Hypothalamus (tissue), 51 donors: ENCODE results near the gene XPNPEP3.
A peak's percentile ranks its signal among the peaks of the same experiment; 100 is the strongest.

Source experiments
- DNase-seq, 51 donors: peaks; one replicate each; lab custom pipeline; 2025; lab: John Stamatoyannopoulos, UW

The XPNPEP3 gene

DNA sequence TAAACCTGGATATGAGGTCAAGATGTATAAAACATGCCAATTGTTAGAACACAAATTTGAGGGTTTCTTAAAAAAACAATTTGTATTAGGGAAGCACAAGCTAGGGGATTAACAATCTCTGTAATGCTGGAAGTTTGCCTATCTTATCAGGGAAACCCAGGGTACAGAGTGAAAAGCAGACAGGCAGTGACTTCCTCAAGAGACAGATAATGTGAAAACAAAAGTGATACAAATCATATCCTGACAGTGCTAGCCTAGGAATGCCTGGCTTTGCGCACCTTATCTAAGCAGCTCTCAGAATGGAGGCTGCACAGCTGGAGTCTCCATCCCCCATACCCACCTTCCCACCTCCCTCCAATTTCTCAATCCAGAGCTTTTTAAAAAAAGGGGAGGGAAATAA is 71.7 kb downstream of the XPNPEP3 start:
- DNase-seq: no peak

DNA sequence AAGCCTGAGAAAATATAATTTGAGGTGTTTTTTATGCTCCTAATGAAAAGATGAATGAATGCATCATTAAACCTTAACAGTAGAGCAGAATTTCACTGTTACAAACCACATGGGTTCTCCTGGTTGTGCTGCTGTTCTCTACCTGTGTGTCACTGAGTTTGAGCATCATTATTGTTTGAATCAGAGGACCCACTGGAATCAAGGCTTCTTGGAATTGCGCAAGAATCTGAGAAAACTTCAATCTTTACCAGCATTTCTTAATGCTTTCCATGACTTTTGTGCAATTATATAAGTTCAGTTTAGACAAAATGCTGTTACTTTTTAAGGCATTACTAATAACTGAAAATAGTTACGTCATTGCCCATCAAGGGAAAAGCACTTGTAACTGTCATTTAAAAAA is 75.4 kb downstream of the XPNPEP3 start:
- no peak for DNase-seq

DNA sequence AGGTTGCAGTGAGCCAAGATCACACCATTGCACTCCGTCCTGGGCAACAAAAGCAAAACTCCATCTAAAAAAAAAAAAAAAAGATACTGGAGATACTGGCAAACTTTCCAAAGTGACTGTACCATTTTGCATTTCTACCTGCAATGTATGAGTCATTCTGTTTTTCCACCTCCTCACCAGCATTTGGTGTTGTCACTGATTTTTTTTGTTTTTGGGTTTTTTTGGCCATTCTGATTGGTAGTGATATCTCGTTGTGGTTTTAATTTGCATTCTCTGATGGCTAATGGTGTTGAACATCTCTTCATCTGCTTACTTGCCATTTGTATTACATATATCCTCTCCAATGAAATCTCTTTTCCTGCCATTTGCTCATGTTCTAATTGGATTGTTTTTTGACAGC is 82.3 kb downstream of the XPNPEP3 start:
- no peak for DNase-seq

DNA sequence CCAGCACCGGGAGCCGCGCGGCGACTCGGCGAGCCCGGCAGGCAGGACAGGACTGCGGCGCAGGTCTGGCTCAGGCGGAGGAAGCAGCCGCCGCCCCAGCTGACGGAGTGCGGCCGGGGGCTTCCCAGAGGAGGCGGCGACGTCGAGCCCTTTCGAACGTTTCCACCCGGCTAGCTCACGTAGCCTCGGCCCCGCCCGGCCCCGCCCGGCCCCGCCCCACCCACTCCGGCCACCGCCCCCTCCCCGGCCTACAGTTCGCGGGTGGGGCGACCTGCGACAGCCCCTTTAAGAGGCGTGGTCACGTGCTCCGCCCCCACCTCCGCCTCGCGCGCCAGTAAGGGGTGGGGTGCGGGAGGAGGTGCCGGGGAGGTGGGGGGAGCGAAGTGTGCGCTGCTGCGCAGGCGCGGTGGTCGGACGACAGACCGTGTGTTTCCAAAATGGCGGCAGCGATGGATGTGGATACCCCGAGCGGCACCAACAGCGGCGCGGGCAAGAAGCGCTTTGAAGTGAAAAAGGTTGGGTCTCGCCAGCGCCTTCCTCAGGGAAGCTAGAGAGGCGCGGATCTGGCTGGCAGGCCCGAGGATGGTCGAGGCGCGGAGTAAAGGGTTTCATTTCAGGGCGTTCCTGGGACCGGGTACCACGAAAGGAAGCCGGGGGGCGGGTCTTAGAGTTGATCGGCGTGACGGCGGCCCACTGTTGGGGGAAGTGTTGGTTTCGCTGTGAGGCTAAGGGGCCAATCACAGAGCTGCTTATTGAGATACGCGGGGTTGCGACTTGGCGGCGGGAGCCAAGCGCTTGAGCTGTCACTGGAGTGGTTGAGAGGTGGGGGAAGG is 94.2 kb downstream of the XPNPEP3 start, which contains the start of gene RBX1:
Gene RBX1 (plus strand): TSS at position 417 of the 833 bp plus-strand sequence. CDS start 21 bp downstream, at position 438.
- DNase-seq: peak; percentile 90 to 100 (median 98)

DNA sequence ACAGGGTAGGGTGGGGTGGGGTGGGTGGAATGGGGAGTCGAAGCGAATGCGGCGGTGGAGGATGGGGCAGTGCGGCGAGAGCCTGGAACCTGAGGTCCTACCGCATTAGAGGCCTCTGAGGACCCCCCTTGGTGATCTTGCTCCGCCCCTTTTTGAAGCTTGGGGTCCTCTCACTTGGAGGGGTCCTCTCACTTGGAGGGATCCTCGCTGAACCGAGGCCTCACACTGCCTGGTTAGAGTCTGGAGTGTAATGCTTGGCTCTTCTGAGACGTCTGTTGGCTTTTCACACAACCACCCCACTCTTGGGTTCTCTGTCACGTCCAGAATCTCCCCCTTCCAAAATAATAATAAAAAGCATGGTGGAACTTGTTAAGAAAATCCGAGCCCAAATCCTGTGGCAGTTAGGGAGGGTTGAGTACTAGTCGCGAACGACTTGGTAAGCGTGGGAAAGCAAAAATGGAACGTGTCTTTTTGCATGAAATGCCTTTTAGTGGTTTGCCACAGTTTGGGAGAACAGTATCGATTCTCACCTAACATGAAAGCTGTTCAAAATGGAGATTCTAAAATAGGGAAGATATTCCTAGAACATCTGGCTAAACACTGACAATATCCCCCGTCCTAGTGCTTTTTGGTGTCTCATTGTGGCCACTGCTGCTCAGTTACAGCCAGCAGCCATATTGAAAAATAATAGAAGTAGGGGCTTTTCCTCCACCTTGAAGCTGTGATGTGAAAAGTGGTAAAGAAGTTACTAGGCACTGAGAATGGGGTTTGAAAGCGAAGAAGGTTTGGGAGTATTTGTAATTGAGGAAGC is 95.1 kb downstream of the XPNPEP3 start:
- DNase-seq: peak in 1 of 51 donors; percentile 48

DNA sequence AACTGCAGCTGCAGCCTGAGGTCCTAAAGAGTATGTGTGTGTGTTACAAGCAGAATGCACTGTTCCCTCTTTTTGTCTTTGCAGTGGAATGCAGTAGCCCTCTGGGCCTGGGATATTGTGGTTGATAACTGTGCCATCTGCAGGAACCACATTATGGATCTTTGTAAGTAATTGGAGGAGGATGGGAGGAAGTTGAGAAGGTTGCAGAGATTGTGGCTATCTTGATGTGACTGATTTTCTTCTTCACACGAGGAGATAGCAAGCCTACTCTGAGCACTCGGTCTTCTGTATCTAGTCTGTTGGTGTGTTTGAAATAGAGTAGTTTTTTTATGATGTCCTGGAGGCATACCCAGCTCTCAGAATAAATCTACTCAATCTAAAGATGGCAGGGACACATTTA is 96.5 kb downstream of the XPNPEP3 start:
- DNase-seq: no peak

DNA sequence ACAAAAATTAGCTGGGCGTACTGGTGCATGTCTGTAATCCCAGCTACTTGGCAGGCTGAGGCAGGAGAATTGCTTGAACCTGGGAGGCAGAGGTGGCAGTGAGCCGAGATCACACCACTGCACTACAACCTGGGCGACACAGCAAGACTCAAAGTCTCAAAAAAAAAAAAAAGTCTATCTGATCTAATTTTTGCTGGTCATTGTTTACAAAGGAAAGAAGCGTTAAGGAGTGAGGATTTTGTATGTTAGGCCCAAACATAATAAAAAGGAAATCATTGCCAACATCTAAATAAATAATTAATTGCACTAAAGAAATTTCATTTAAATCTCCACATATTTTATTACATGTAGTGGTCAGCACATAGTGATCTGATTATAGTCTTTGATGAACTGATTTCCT is 97.2 kb downstream of the XPNPEP3 start:
- no peak for DNase-seq

DNA sequence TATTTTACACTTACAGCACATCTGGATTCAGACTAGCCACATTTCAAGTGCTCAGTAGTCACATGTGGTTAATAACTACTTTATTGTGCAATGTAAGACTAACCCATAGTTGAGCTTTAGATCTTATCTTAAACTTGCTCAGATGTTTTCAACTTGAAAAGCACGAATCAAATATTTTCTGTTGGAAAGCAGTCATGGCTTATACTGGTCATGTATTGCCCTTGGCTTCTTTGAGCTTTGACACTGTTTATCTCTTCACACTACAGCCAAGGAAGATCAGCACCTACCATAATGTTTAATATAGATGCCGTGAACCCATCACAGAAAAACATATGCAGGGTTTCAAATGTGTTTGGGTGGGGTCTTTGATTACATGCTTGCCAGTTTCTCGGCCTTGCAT is 98.6 kb downstream of the XPNPEP3 start:
- DNase-seq: no peak

DNA sequence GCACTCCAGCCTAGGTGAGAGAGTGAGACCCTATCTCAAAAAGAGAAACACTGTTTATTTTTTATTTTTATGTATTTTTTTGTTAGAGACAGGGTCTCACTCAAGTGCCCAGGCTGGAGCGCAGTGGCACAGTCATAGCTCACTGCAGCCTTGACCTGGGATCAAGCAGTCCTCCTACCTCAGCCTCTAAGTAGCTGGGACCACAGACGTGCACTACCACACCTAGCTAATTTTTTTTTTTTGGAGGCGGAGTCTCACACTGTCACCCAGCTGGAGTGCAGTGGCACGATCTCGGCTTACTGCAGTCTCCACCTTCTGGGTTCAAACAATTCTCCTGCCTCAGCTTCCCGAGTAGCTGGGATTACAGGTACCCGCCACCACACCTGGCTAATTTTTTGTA is 100.7 kb downstream of the XPNPEP3 start:
- DNase-seq: no peak

DNA sequence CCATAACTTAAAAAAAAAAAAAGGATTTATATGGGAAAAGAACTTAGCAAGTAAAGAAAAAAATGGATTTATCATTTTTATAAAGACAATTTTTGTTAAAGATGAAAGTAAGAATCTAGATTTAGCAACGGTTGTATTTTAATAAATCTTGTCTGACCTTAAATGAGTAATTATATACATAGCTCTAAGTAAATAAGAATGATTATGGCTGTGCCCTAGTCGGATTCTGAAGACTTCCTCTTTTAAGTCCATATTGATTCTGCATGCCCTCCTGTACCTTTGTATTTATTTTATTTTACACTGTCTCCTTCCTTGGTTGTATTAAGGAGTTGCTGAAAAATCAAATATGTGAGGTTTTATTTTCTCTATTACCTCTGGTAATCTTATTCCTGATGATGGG is 101.4 kb downstream of the XPNPEP3 start:
- no peak for DNase-seq

DNA sequence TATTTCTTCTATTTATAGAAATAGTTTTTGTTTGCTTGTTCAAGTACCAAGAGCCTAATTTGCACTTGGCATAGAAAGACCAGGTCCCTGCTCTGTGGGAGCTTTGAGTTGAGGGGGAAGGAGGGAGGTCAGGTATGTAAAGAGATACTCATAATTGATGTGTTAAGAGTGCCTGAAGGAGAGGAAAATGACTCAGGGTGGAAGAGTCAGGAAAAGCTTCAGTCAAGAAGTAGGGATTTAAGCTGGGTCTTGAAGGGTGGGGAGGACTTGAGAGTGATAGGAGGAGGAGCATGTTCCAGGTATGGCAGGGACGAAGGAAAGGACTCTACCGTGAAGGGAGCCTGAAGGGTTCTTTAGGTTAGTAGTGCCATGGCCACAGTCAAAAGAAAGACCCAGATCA is 103.2 kb downstream of the XPNPEP3 start:
- no peak for DNase-seq

DNA sequence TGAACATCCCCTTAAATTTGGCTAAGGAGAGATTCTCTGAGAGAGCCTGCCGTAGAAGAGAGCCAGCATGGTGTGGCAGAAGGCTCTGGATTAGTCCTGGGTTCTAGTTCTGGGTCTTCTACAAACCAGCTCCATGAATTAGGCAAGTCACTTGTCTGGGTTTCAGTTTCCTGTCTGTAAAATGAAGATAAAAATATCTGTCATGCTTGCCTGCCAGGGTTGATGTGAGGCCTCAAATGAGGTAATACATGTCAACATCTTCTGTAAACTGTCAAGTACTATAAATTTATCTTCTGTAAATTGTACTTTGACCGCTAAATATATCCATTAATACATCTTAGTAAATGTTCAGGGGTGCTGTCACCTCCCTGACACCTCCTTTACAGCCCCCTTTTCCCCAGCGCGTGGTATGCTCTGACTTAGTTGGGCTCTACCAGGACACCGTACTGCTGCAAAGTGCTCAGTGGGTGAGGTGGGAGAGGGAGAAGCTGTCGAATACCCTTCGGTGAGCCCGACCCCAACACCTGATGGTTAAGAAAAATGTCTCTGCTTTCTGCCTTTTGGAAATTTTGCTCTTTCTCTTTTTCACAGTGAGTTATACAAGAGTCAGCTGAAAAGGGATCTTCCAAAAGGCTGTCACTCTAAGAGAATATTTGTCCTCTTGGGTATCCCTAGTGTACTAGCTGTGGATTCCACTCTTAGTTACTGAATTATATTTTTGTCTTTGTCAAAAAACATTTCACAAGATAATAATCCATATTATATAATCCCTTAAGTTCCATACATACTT is 109.2 kb downstream of the XPNPEP3 start:
- DNase-seq: no peak

DNA sequence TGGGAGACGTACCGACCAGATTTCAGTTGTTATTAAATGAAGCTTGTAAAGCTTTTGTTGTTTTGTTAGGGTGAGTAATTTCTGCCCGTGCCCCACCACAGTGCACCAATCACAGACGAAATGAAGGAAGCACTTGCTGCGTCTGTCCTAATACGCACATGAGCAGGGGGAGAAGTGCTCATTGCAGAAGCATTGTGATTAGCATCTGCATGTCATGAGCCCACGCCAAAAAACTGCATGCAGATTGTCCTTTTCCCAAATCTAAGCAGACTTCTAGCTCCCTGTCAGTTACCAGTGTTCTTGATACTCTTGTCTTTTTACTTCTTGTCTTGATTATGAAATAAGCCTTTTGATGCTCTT is 109.8 kb downstream of the XPNPEP3 start:
- no peak for DNase-seq

DNA sequence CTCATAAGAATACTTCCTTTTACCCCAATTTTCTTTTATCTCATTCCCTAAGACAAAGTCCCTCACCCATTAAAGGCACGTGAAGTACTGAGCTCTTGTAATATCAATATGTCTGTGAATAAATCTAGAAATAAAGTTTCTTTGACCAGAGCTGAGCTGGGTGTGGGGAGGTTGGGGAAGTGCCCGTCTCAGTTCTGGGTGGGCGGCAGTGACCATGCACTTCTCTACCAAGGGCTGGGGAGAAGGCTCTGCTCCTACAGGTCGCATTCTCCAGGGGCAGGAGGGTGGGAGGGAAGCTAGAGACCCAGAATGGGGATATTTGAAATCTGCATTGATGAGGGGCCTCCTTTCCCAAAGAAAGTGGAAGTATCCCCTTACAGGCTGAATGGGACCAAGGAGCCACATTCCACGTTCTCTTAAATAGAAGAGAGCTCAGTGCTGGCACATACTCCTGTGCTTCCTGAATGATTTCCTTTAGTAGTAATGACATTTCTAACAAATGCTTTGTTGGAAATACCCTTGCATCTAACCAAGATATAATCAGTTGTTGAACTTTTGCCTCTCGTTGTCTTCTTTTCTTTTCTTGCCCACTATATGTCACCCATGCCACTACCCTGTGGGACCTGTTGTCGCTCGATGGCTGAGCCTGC is 110.3 kb downstream of the XPNPEP3 start:
- DNase-seq: no peak

DNA sequence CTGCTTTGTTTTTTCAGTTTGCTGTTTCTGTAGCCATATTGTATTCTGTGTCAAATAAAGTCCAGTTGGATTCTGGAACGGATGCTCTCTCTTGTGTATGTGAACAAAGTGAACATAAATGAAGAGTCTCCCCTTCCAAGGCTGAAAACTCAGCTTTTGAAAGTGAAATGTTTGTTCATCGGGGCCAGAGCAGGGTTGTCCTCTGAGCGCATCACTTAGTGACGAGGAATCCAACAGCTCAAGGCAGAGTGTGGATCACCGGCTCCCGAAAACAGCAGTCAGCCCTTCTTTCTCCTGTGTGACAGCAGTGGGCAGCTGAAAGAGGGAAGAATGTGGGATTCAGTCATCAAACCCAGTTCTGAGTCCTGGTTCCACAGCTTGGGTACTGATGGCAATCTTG is 115.6 kb downstream of the XPNPEP3 start:
- DNase-seq: no peak

DNA sequence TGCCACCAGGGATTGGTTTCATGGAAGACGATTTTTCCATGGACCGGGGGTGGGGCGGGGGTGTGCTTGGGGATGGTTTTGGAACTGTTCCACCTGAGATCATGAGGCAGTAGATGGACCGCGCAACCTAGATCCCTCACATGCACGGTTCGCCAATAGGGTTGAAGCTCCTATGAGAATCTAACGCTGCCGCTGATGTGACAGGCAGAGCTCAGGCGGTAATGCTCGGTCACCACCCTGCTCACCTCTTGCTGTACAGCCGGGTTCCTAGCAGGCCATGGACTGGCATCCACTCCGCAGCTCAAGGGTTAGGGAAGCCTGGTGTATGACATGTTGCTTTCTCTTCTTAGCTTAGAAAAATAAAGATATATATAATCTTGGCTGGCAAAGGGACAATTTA is 116.2 kb downstream of the XPNPEP3 start:
- DNase-seq: no peak

DNA sequence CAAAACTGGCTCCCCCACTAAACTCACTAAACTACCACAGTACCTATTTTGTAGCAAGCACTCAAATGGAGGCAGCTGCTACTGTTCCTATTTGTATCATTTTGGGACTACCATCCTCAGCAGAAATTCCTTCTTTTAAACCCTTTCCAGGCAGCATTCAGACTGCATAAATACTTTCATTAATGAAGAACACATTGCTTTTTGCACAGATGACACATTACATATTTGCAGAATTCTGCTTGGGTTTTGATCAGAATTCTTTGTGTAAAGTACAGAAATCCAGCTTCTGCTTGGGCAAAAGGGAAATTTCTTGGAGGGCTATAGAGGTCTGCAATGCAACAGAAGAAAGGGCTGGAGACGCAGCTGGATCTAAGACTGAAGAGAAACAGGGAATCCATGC is 118.4 kb downstream of the XPNPEP3 start:
- no peak for DNase-seq

DNA sequence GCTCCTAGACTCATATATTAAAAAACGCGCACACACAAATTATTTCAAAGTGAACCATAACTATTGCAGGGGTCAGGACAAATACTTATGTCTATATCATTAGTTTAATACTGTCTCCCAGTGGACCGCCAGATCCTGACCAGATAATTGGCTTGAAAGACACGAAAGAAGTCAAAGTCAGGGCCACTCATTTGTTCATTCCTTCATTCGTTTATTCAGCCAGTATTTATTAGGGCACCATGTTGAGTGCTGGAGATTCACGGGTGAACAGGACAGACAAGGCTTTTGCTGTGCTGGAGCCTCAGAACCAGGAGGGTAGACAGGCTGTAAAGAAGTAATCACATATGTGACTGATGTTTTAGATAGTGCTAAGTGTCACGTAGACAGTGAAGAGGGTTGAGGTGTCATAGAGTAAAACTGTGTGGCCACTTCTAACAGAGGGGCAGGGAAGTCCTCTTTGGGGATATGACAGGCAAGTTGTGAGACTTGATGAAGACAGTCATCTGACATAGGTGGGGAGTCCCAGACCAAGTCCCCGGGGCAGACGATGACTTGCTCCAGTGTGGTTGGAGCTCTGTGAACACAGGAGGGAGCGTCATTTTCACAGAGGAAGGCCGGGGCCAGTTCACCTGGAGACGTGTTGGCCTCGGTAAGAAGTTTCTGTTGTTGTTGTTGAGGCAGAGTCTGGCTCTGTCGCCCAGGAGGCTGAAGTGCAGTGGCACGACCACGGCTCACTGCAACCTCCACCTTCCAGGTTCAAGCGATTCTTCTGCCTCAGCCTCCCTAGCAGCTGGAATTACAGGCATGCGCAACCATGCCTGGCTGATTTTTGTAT is 120.1 kb downstream of the XPNPEP3 start:
- DNase-seq: no peak

DNA sequence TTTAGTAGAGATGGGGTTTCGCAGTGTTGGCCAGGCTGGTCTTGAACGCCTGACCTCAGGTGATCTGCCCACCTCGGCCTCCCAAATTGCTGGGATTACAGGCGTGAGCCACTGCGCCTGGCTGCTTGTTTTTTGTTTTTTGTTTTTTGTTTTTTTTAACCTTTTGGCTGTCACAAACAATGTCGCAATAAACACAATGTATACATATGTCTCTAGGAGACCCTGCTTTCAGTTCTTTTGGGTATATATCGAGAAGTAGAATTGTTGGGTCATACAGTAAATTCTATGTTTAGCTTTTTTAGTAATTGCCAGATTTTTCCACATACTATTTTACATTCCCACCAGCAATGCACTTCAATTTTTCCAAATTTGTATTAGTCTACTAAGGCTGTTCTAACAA is 122.2 kb downstream of the XPNPEP3 start:
- no peak for DNase-seq

DNA sequence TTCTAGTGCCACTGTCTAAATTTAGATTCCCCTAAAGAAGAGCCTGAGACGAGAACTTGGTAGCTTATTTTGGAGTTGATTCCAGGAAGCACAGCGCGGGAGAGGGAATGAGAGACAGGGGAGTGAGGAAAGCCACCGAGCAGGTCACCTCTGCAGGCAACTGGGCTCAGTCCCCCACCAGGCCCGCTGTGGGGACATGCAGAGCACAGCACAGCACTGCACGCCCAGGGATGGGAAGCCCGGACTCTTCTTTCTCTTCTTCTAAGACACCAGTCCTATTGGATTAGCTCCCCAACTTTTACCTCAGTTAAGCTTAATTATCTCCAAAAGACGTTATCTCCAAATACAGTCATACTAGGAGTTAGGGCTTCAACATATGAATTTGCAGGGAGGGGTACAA is 122.9 kb downstream of the XPNPEP3 start:
- DNase-seq: no peak
